HG03064 (cell line): ENCODE data around the gene FRMD3.

Experiments
- ATAC-seq: cut with Tn5 transposase; IDR thresholded peaks from one replicate; pipeline ENCODE4 v1.9.1; 2021; ENCODE audit warnings: low read depth; ENCODE audit not compliant: unreplicated experiment

The FRMD3 gene

DNA sequence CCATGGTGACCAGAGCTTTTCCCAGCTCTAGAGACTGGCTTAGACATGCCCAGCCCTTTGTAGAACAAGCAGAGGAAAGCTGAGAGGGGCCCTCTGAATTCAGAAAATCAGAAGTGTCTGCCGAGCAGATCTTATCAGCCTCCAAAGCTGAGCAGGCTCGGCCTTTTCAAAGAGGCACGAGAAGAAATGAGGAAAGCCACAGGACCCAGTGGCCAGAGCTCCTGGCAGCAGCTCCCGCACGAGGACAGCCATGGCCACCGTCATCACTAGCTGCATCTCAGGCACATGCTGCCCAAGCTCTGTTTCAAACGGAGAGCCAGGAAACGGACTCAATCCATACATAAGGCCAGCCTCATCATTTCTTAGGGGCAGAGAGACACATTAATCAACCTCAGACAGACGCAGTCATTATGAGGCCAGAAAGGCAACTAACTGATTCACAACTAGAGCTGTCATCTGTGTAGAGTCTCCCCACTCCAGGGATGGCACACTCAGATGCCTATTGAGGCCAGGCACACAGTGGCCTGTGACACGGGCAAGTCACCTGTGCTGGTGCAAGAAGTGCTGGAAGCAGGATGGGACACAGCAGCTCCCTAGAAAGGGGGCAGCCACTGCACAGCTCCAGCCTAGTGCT lies 194.7 kb downstream of the FRMD3 start:
- ATAC-seq: no peak

DNA sequence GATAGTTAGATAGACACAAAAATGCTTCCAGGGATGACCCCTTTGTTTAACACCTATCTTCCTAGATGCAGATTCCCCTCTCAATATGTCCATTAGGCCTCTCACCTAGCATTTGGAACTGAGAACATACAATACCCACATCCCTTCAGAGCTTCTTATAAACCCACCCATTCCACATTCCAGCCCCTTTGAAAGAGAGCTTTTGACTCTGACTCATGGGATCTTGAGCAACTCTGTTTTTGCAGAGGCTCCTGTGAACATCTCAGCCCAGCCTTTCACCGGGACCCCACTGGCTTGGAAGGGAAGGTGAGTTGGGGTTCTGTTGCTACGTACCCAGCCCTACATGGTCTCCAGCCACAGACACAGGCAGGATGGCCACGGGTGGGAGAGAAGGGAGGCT lies 195.5 kb downstream of the FRMD3 start:
- no peak for ATAC-seq

DNA sequence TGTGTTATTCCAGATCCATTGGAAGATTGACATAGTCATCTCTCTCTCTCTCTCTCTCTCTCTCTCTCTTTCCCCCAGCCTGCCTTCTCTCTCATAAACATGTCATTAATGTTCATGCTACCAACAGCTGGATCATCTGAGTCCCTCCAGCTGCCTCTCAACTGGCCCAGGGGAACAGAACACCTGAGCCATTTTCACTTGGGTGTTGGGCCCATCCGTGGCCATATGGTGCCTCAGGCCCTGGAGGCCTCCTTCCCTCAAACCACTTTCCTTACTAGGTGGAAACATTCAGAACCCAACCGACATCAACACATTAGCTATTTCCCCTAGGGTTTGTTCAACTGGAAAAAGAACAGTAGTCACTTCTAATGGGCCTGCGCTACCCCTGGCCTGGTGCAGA lies 196.2 kb downstream of the FRMD3 start:
- ATAC-seq: no peak

DNA sequence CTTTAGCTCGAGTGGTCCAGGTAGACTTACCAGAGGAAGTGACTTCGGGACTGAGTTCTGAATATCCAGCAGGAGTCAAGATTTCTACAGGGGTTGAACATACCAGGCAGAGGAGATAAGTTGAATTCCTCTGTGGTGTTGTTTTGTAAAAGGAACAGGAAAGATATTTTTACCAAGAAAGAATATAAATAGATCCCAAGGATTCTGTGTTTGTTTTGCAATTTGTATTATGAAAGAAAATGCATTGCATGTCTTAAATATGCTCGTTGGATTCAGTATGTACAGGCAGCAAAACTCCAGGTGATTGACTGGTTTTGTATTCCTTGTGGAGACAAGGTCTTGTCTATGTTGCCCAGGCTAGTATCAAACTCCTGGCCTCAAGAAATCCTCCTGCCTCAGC lies 197.8 kb downstream of the FRMD3 start:
- ATAC-seq: no peak

DNA sequence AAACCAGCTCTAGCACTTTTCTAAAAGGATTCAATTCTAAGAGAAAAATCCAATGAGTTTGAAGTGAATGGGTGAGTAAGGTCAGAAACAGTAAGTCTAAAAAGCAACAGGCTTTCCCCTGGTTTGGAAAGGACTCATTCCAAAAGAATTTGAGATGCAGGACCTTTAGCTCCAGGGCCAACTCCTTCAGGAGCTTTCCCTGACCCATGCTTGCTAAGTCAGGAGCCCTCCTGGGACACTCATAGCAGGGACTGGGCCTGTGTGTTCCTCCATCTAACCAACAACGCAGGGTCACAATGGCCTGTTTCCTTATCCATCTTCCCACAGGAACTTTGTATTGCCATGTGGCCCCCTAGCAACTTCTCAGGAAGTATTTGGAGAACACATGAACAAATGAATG lies 198.8 kb downstream of the FRMD3 start:
- no peak for ATAC-seq

DNA sequence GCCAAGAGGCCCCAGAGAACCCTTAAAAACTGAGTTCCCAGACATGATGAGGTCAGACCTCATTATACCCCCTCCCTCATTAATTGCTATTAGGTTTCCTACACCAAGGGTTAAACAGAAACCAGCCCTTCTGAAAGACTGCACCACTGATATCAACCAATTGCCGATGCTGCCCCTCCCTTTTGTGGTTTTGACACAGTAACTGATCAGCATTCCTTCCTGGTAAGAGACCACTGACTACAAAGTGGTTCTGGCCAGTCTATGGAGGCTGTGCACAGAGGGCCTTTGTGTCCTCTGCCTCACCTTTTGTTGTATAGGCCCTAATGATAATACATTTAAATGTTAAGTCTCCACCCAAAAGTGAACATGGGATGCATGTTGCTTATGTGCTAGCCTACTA lies 201.5 kb downstream of the FRMD3 start:
- ATAC-seq: no peak

DNA sequence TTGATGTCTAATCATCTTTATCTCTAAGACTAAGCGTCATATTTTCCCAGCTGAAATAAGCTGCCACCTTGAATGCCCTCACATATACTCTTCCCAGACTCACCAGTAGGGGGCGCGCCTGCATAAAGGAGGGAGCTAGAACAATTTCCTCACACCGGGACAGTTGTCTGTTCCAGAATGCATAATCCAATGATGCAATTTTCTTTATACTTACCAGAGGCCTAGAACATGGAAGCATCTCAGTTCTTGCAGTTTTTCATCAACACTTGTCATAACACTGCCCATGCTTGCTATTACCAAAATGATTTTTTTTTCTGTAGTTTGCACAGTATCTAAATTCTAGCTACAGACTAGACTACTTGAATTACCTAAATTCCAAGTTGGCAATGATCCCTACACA lies 203.9 kb downstream of the FRMD3 start:
- ATAC-seq: no peak

DNA sequence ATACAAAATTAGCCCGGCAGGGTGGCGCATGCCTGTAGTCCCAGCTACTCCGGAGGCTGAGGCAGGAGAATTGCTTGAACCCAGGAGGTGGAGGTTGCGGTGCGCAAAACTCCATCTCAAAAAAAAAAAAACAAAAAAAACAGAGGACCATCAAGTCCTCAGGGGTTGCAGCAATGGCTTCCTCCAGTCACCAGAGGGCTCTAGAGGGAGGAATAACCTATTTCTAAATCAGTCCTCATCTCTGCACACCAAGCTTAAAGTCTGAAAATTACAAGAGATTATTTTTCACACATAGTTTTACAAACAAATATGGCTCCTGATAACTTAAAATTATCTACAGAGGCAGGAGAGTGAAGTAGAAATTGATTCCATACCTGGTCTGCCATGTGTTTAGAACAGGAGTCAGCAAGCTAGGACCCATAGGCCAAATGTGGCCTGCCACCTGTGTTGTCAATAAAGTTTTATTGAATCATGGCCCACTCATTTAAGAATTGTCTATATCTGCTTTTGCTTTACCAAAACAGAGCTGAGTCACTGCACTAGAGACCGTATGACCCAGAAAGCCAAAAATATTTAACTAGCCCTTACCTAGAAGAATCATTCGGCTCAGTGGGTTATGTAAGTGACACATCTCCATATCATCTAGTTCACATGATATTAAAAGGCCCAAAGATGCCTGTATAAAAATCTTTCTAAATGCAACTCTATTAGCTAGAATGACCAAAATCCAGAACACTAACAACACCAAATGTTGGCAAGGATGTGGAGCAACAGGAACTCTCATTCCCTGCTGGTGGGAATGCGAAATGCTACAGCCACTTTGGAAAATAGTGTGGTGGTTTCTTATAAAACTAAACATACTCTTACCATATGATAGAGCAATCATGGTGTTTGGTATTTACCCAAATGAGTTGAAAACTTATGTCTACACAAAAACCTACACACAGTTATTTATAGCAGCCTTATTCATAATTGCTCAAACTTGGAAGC lies 207.7 kb downstream of the FRMD3 start:
- no peak for ATAC-seq

DNA sequence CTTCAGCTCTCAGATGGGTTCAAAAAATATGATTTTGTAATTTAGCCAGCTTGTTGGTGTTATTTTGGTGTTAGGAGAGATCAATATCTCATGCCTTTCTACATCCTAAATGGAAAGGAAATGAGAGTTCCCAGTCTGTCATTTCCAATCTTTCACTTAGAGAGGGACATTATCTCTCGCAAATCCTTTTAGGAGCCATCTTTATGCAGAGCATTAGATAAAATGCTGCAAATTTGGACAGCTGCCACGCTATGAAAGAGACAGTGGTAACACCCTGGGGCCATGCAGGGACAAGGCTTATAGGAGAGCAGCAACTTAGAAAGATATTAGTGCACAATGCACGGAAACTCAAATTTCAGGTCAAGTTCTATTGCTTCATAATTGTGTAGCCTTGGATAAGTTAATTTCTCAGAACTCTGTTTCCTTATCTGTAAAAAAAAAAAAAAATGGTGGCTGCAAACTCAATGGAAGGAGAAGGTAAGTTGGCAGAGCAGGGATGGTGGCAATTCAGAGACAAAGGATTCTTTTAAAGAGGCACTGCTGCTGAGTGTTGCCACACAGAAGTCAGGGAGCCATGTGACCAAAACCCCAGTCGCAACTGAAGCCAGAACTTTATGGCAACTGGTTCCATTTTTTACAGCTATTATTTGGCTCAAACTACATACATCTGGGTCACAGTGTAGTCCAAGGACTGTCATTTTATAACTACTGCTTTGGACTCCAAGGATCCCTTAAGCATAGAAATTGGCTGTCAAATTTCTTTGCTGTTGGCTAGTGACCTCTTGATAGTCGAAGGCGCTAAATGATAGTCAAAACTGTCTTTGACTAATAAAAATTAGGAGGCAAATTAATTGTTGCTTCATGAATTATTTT lies 210.2 kb downstream of the FRMD3 start:
- ATAC-seq: no peak

DNA sequence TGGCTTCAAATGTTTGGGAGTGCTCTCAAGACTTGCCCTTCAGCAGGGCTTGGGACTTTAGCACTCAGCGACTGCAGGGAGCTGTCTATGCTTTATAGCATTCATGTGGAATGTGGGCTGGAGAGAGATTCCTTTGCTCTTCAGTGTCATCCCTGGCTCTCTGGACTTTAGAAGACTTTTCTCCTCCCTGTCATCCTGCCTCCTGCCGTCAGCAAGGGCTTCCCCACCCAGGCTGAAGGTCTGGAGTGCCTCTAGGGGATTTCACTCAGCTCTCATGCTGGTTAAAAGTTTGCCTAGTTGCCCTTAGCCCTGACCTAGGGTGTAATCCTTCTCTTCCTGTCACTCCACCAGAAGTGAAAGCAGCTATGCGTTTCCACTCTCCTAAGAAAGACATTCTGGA lies 210.9 kb downstream of the FRMD3 start:
- no peak for ATAC-seq

DNA sequence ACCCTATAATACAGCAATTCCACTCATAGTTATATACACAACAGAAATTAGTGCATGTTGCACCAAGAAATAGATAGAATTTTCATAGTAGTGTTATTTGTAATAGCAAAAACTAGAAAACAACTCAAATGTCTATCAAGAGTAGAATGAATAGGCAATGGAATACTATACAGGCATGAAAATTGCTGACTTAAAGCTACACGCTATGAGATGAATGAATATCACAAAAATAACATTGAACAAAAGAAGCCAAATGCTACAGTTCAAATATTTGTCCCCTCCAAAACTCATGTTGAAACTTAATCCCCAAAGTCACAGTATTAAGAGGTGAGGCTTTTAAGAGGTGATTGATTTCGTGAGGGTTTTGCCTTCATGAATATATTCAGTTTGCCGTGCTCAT lies 215.1 kb downstream of the FRMD3 start:
- no peak for ATAC-seq

DNA sequence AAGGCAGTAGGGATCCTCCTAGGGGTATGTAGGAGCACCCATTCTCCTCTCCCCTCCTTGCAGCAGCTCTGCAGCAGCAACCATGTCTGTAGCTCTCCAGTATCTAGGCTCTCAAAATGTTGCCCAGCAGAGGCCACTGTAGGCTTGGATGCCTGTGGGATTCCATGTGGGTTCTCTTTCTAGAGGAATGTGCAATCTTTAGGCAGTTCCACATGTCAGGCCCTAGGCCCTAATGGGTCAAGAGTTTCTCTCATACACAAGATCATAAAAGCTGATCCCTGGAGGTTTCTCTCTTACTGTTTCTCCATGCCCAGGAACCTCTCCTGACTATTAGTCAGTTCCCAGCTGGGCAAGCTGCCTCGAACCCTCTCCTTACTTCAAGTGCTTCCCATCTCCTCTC lies 215.8 kb downstream of the FRMD3 start:
- ATAC-seq: no peak

DNA sequence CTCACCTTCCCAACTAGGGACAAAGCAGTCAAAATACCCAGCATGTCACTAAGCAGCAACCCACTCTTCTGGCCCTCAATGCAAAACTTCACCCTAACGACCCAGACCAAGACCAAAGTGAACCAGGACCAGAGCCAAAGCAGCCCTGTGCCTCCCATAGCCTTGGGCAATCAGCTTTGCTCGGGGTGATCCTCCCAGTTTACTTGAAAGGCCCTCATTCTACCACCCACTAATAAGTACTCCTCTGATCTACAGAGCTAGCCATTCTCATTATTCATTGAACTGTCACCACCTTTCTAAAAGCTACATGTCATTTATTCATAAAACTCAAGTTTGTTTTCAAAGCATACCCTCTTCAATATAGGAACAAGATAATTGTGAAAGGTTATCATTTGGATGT lies 221.0 kb downstream of the FRMD3 start:
- no peak for ATAC-seq

DNA sequence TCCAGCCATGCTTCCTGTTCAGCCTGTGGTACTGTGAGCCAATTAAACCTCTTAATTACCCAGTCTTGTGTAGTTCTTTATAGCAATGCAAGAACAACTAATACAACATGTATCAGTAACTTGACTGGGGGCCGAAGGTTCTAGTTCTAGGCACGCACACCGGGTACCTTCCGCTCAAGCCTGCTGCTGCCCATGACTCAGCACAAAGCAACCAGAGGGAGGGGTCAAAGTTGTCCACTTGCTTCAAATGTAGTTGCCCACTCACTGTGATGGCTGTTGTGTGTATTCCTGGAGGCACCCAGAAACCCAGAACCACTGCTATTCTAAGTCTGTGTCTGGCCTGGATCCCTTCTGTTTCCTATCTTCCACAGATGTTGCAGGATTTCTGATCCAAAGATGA lies 222.6 kb downstream of the FRMD3 start:
- ATAC-seq: no peak

DNA sequence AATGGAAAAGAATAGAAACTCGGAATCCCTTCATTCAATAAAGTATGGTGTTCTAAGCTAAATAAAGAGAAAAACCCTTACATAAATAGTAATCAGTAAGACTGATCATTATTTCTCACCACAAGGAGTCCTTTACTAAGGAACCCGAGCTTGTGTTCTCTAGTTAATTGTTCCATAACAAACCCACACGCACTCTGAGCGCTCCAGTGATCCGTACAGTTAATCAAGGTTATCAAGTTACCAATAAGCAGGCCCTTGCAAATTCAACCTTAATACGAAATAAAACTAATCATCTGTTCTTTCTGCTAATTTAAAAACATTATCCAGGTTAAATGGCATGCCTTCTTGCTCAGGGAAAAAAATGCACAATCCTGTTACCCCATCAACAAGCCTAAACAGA lies 224.4 kb downstream of the FRMD3 start:
- no peak for ATAC-seq

DNA sequence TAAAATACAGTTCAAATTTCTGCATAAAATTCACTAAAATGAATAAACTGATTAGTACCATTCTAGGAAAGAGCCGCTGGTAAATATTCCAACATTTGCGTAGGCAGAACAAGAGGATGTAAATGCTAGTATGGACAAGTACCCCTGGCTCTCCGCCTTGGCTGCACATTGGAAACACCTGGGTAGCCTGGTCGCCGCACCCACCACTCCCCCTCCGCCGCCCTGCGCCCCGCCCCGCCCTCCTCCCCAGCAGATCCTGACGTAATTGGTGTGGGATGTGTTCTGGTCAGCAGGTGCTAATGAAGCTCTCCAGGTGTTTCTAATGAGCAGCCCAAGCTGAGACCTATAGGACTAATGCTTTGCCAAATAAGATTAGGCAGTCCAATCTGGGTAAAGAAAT lies 225.7 kb downstream of the FRMD3 start:
- no peak for ATAC-seq

DNA sequence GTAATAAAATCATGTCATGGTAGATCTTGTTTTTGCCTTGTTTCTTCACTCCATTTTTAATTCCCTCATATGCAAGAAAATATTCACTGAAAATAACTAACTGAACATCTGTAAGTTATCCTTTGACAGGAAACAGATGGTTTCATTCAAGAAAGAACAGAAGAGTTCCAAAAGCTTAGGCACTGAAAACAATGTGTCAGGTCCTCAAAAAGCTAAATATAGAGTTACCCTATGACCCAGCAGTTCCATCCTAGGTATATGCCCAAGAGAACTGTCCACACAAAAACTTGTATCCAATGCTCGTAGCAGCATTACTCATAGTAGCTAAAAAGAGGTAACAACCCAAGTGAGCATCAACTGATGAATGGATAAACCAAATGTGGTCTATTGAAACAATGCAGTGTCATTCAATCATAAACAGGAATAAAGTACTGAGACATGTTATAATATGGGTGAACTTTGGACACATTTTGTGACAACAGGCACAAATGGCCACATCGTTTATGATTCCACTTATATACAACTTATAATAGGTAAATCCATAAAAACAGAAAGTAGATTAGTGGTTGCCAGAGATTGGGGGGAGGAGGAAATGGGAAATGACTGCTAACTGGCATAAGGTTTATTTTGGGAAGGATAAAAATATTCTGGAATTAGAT lies 231.0 kb downstream of the FRMD3 start:
- ATAC-seq: no peak

DNA sequence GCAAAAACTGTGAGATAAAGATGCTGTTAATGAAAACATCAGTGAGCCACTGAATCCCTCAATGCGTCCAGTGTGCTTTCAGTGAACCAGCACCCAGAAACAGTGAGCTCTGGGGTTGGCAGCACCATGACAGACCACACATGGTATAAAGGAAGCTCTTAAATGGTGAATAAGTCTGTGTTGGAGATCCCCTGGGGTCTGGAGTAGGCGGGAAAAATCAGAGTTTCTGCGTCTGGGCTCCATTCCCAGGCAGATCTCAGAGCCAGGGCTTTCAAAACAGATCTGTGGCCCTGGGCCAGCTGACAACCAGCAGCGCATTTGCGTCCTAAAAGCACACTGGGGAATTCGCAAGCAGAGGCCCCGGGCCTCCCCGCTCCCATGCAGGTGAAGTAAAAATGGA lies 233.5 kb downstream of the FRMD3 start:
- no peak for ATAC-seq

DNA sequence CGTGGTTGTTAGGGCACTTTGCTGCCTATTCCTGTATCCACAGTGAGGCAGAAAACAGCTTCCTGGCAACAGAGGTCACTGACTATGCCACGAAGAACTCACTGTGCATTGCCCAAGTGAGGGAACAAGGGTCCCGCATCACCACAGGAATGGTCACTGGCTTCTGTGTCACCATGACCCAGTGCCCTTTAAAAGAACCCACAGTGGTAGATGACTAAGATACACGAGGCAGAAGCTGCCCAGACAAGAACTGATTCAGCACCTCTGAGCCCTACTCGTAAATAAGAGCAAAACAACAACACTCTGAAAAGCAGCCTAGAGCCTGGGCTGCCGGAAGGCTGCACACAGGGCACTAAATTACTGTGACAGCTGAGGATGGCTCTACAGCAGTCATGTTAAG lies 238.6 kb downstream of the FRMD3 start:
- no peak for ATAC-seq

DNA sequence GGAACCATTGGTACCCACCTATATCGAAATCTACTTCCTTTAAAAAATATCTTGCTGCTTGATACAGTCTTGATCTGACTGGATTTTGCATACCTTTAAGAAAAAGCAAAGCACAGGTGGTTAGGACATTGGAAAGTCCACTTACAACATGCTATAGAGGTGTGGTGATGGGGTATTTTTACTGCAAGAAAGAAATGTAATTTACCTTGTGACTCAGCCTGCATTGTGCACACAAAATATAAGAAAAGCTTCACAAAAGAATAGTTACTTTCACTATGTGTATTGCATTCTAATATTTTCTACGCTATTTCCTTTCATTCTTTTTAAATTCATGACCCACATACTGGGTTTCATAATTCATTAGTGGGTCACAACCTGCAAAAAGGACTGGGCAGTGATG lies 239.1 kb downstream of the FRMD3 start:
- ATAC-seq: no peak

DNA sequence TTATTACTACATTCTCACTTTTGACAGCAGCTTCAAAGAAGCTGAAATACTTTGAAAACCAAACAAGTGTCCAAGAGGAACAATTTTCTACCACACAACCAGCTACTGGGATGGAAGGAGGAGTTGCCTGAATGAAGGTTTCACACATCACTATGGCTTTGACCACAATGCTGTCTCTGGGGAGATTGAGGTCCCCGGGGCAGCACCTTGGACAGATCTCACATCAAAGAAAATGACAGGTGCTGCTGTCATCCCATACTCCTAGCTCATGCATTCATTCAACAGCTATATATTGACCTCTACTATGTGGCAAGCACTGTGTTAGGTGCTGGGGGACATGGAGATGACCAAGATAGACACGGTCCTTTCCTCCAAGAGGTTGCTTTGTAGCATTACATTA lies 242.1 kb downstream of the FRMD3 start:
- ATAC-seq: peak; percentile 61
